ENCODE measurements around the gene SELENOO.

Gene SELENOO

GRCh38 chr22:50184004-50184901 lies 16.6 kb upstream of the SELENOO start:
- DNase-seq (ENCODE audit: low read depth in 2 of 2): no peak

DNA sequence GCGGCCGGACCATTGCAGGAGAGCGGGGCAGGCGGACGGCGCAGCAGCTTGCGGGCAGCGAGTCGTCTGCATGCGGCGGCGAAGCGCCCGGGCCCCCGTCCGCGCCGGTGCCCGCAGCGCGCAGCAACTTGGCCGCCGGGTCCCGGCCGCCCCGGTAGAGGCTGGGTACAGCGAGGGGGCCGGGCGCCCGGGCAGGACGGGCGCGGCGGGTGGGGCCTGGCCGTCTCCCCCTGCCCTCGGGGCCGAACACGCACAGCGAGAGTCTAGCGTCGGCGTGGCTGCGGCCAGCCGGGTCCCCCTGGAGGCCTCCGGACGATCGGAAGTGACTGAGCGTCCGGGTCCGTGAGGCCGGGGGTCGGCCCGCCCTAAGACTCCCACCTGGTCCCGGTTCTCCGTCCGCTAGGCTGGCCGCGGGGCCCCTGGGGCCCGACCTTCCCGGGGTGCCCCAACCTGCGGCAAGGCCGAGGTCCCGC lies 15.9 kb upstream of the SELENOO start:
- DNase-seq (ENCODE audit: low read depth in 2 of 2): no peak

- peak; percentile 67 to 82 for DNase-seq (ENCODE audit: low read depth in 2 of 2)
Measured at GRCh38 chr22:50185375-50186087, 15.3 kb upstream of the SELENOO start, which contains the start of gene TRABD. TSS of gene TRABD (plus strand) at chr22:50185913. CDS start at chr22:50193061, 7,148 bp downstream.

- DNase-seq (ENCODE audit: low read depth in 2 of 2): no peak
Measured at GRCh38 chr22:50186181-50186714, 14.6 kb upstream of the SELENOO start.

- no peak for DNase-seq (ENCODE audit: low read depth in 2 of 2)
Measured at GRCh38 chr22:50186761-50187523, 13.9 kb upstream of the SELENOO start.

GRCh38 chr22:50188356-50188755 lies 12.5 kb upstream of the SELENOO start:
- DNase-seq (ENCODE audit: low read depth in 2 of 2): no peak

- no peak for DNase-seq (ENCODE audit: low read depth in 2 of 2)
Measured at GRCh38 chr22:50189184-50189848, 11.5 kb upstream of the SELENOO start.

- DNase-seq (ENCODE audit: low read depth in 2 of 2): no peak
Measured at GRCh38 chr22:50189849-50190181, 11.0 kb upstream of the SELENOO start.

DNA sequence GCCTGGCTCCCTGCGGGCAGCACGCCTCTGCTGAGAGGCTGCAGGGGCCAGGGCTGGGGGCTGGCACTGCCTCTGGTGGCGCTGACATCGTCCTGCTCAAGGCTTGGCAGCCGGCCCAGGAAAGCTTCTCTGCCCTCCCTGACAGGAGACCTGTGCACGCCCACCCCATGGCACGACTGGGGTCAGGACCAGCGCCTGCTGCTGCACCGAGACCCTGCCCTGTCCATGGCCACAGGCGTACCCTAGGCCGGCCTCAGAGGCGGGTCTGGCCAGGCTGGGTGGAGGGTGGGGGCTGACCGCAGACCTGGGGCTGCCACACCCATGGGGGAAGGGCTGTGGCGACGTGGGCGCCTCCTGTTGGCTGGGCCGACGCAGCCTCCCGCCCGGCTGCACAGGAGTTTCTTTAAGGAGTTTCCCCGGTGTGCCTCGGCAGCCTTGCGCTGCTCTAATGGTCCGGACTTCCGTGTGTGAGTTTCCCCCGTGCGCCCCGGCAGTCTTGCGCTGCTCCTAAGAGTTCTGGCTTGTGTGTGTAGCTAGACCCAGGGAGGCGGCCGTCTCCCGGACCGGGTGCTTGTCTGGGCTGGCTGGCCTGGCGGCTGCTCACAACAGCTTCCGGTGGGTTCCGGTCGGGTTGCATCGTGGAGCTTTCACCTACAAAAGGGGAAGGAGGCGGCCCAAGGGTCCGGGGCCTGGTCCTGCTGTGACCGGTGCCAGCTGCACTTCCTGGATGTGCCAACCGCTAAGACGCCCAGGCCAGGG lies 10.4 kb upstream of the SELENOO start:
- peak; percentile 46 to 65 for DNase-seq (ENCODE audit: low read depth in 2 of 2)

- DNase-seq (ENCODE audit: low read depth in 2 of 2): peak; percentile 53 to 56
Measured at GRCh38 chr22:50190941-50191741, 9.7 kb upstream of the SELENOO start.

- no peak for DNase-seq (ENCODE audit: low read depth in 2 of 2)
Measured at GRCh38 chr22:50192436-50193204, 8.2 kb upstream of the SELENOO start.

- no peak for DNase-seq (ENCODE audit: low read depth in 2 of 2)
Measured at GRCh38 chr22:50193621-50194020, 7.2 kb upstream of the SELENOO start.

GRCh38 chr22:50194037-50194805 lies 6.6 kb upstream of the SELENOO start:
- DNase-seq (ENCODE audit: low read depth in 2 of 2): no peak

GRCh38 chr22:50196256-50196655 lies 4.6 kb upstream of the SELENOO start:
- no peak for DNase-seq (ENCODE audit: low read depth in 2 of 2)

- no peak for DNase-seq (ENCODE audit: low read depth in 2 of 2)
Measured at GRCh38 chr22:50197000-50197800, 3.6 kb upstream of the SELENOO start.

- no peak for DNase-seq (ENCODE audit: low read depth in 2 of 2)
Measured at GRCh38 chr22:50197856-50198623, 2.8 kb upstream of the SELENOO start.

- no peak for DNase-seq (ENCODE audit: low read depth in 2 of 2)
Measured at GRCh38 chr22:50198624-50199017, 2.2 kb upstream of the SELENOO start.
